A673 (cell line): ENCODE measurements around the gene GLRA3.

Experiments used
- CTCF ChIP-seq: fragments of 300-800, 200-600 bp; sonication (generic); conservative IDR thresholded peaks from 2 replicates; pipeline ENCODE4 v1.5.1; 2017; ENCODE audit warnings: low read depth, mild to moderate bottlenecking, antibody characterized with exemption, low read length, moderate library complexity, mixed read lengths
- EZH2 ChIP-seq: fragments of 200-600 bp; sonication (generic); IDR thresholded peaks from 2 replicates; pipeline ENCODE4 v1.6.1; 2017; ENCODE audit warnings: borderline replicate concordance, low read depth, mild to moderate bottlenecking, mixed read lengths, antibody characterized with exemption, low read length; ENCODE audit not compliant: poor library complexity, severe bottlenecking

- TF ChIP-seq EZH2, result no peak
- TF ChIP-seq CTCF, result no peak
Observed at GRCh38 chr4:174616661-174617060, 212.4 kb downstream of the GLRA3 start.
